Measurements from ENCODE around the gene CDK10. TPM values are rescaled to one million over a fixed set of nuclear protein-coding genes. Genes with fewer than 3 reads are reported as not detected.

CDK10 gene
- total RNA-seq, 2 donors from 2014 or later, result 86.1 to 92.7 TPM

DNA sequence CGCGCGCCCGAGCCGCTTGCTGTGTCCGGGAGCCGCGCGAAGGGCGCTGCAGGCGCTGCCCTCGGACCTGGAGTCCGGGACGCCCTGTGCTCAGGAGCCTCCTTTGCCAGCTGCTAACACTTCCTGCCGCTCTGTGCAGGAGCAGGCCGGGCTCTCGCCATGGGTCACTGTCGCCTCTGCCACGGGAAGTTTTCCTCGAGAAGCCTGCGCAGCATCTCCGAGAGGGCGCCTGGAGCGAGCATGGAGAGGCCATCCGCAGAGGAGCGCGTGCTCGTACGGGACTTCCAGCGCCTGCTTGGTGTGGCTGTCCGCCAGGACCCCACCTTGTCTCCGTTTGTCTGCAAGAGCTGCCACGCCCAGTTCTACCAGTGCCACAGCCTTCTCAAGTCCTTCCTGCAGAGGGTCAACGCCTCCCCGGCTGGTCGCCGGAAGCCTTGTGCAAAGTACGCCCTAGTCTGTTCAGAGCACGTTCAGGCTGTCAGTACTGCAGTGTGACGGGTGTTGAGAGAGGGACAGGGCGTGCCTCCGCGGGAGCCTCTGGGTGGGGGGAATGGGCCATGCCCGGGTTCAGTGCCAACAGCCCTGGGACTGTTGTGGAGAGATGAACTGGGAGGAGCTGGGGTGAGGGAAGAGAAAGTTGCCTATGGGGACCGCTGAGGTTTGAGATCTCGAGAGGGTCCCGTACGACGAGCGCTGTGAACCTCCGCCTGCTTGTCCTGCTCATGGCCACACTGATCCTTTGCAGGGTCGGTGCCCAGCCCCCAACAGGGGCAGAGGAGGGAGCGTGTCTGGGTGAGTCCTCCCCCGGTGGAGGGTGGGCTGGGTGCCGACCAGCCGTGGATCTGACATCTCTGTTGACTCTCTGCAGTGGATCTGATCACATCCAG, 36.1 kb downstream of the CDK10 start:
- ATAC-seq (peak; percentile 67), DNase-seq (peak; percentile 94 to 97)
- intact Hi-C loops (cut with DNase I, micrococcal nuclease), result no loop called here

DNA sequence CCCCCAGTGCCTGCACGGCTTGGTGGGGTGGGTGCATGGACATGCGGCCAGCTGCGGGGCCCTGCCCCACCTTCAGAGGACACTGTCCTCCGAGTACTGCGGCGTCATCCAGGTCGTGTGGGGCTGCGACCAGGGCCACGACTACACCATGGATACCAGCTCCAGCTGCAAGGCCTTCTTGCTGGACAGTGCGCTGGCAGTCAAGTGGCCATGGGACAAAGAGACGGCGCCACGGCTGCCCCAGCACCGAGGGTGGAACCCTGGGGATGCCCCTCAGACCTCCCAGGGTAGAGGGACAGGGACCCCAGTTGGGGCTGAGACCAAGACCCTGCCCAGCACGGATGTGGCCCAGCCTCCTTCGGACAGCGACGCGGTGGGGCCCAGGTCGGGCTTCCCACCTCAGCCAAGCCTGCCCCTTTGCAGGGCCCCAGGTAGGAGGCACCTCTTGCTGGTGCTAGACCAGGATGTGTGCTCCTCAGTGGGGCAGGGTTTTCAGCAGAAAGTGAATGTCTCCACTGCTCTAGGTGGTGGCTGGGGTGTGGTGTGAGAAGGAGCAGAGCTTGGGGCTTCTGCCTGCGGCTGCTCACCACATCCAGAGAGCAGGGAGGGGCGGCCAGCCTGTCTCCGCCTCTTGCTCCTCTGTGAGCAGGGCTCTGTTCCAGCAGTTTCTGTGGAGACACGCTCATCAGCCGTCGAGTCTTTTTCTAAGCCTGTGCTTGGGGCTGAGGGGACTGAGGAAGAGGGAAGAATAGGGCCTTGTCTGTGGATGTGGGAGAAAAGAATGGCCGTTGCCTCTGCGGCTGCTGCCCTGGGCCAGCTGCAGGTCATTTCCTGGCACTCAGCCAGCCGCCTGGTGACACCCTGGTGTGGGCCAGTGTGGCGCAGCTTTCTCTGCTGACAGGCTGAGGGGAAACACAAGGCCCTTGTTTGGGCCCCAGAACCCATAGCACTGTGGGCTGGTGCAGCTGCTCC, 37.1 kb downstream of the CDK10 start:
- DNase-seq (peak in 1 of 2 donors; percentile 37), ATAC-seq (no peak)
- intact Hi-C loops (cut with DNase I, micrococcal nuclease), result no loop called here

GRCh38 chr16:89727406-89728120, 41.1 kb downstream of the CDK10 start:
- intact Hi-C loops (cut with DNase I, micrococcal nuclease), result no loop called here
- no peak for DNase-seq
- no peak for ATAC-seq

DNA sequence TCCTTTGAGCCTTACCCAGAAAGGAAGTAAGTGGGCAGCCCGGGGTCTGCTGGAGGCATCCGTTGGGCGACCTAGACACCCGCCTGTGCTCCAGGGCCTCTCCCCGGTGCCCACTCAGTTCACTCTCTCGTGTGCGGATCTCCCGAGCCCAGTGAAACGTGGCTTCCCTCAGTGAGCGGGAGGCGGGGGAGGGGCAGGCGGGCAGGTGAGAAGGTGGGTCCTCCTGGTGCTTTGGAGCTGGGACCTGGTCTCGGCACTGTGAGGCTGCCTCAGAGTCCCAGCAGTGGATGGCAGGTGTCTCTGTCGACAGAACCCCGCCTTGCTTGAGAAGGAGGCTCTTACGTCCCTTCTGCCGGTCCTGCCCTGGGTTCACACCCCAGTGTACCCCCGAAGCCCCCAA, 42.8 kb downstream of the CDK10 start:
- DNase-seq (no peak), ATAC-seq (no peak)
- intact Hi-C loops (cut with DNase I, micrococcal nuclease), result no loop called here

DNA sequence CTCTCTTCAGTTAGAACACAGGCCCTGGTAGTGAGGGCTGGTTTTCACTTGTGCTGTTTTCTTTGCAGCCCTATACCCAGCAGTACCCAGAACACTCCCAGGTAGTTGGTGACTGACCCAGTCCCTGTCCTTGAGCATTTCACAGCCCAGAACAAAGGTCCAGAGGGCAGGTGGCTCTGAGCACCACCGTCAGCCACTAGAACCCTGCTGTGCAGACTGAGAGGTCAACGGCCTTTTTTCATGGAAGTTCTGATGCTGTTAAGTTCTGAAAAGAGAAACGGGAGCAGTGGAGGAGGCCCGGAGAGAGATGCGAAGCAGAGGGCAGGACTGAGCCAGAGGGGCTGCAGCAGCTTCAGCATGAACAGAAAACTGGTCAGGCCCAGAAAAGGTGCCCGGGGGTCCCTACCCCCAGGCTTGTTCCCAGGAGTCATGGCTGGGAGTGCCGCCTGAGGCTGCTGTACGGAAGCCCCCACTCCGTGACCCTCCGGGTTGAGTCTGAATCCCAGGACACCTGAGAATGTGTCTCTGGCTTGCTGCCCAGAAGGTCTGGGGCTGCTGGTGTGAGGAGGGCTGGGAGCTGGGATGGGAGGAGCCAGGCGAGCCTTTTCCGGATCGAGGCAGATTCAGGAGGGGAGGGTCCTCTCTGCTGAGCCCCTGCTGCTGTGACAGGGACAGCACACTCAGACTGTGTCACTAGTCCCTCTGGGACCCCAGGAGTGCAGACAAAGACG, 43.5 kb downstream of the CDK10 start:
- DNase-seq (no peak), ATAC-seq (no peak)
- intact Hi-C loops (cut with DNase I, micrococcal nuclease), result no loop called here

DNA sequence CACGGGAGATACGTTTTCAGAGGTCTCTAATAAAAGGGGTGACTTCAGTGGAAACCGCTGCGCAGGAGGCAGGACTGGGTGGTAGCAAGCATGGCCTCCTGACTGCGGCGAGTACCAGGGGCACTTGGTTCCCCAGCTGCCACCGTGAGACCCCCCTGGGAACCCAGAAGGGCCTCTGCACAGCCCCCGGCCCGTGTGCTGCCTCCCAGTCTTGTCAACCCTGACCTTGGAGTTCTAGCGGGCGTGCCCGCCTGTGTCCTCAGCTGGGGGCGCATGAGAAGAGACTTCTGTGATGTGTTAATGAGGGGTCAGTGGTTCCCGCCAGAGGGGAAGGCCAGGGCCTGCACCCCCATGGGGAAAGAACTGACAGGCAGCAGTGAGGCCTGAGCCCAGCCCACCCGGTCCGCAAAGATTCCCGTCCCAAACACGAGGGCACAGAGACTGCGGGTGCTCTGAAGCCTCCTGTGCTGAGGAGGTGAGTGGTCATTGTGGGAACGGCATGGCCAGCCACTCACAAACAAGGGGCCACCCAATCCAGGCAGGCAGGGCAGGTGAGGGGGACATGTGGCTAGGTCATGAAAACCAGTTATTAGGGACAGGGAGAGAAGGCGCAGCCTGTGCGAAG, 44.2 kb downstream of the CDK10 start:
- intact Hi-C loops (cut with DNase I, micrococcal nuclease), result no loop called here
- ATAC-seq (no peak), DNase-seq (no peak)

DNA sequence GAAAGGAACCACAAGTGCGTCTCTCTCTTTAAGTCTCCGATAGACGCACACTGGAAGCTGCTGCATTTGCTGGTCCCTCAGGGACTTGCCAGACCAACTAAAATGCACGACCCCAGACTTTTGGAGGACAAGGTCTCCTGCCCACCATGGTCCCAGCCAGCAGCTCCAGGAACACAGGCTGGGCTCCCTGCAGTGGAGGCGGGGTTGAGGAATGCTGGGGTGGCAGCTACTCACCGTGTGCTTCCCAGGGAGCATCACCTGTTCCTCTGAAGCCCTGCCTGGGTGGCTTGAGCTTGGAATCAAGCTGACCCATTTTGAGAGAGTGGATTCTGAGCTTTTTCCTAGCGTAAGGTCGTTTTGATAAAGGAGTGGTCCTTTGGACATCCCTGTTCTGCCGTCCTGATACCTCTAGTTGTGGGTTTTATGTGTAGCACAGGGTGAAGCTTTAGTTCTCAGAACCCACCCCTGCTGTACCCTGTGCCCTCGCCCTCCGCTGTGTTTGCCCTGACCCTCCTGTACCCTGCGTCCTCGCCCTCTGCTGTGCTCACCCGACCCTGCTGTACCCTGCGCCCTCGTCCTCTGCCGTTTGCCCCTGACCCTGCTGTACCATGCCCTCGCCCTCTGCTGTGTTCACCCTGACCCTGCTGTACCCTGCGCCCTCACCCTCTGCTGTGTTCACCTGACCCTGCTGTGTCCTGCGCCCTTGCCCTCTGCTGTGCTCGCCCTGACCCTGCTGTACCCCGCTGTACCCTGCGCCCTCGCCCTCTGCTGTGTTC, 45.8 kb downstream of the CDK10 start:
- ATAC-seq (no peak), DNase-seq (no peak)

DNA sequence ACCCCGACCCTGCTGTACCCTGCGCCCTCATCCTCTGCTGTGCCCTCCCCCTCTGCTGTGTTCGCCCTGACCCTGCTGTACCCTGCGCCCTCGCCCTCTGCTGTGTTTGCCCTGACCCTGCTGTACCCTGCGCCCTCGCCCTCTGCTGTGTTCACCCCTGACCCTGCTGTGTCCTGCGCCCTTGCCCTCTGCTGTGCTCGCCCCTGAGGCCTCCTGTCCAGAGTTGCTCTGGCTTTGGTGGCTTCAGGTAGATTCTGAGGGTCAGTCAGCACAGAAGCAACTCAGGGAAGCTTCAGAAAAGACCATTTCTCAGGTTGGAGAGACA, 46.4 kb downstream of the CDK10 start:
- intact Hi-C loops (cut with DNase I, micrococcal nuclease), result no loop called here
- no peak for DNase-seq
- no peak for ATAC-seq

More for the DNA sequence above, 45.8 kb downstream of the CDK10 start:
- intact Hi-C loops (cut with DNase I, micrococcal nuclease), result no loop called here

DNA sequence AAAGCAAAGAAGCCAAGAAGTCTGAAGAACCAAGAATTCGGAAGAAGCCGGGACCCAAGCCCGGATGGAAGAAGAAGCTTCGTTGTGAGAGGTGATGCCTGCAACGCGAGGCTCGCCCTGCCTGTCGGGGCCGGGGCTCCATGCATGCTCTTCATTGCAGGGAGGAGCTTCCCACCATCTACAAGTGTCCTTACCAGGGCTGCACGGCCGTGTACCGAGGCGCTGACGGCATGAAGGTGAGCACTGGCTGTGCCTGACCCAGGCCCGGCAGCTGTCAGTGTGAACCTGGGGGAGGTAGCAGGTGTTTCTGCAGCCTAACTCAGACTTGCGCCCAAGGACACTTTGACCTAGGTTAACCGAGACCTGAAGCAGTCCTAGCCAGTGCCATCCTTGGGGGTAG, 46.8 kb downstream of the CDK10 start:
- intact Hi-C loops (cut with DNase I, micrococcal nuclease), result no loop called here
- DNase-seq, result no peak
- ATAC-seq, result no peak

DNA sequence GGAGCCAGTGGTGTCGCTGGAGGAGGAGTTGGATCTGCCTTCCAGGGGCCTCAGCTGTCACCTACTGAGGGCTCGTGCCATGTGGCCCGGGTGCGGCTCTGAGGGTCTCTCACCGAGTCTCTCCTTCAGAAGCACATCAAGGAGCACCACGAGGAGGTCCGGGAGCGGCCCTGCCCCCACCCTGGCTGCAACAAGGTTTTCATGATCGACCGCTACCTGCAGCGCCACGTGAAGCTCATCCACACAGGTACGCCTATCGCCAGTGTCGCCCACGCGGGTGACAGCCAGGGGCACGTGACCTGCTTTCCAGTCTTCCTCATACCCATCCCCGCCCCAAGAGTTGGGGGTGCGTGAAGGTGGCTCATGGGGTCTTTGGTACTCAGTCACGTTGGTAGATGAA, 47.3 kb downstream of the CDK10 start:
- ATAC-seq (no peak), DNase-seq (no peak)
- intact Hi-C loops (cut with DNase I, micrococcal nuclease), result no loop called here

DNA sequence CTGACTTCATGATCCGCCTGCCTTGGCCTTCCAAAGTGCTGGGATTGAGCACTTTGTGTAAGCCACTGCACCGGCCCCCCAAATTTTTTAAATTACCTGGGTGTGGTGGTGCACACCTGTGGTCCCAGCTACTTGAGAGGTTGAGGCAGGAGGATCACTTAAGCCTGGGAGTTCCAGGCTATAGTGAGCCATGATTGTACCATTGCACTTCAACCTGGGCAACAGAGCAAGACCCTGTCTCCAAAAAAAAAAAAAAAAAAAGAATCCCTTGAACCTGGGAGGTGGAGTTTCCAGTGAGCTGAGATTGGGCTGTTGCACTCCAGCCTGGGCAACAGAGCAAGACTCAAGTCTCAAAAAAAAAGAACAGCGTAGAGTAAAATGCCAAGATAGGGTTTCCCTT, 50.1 kb downstream of the CDK10 start:
- intact Hi-C loops (cut with DNase I, micrococcal nuclease), result no loop called here
- ATAC-seq, result no peak
- no peak for DNase-seq

- no peak for DNase-seq
- intact Hi-C loops (cut with DNase I, micrococcal nuclease), result no loop called here
- no peak for ATAC-seq
These were observed 51.0 kb downstream of the CDK10 start for GRCh38 chr16:89737341-89738071.

GRCh38 chr16:89738072-89738377, 51.5 kb downstream of the CDK10 start:
- ATAC-seq, result no peak
- no peak for DNase-seq
- intact Hi-C loops (cut with DNase I, micrococcal nuclease), result no loop called here

GRCh38 chr16:89738538-89739317, 52.2 kb downstream of the CDK10 start:
- no peak for ATAC-seq
- intact Hi-C loops (cut with DNase I, micrococcal nuclease), result no loop called here
- no peak for DNase-seq

DNA sequence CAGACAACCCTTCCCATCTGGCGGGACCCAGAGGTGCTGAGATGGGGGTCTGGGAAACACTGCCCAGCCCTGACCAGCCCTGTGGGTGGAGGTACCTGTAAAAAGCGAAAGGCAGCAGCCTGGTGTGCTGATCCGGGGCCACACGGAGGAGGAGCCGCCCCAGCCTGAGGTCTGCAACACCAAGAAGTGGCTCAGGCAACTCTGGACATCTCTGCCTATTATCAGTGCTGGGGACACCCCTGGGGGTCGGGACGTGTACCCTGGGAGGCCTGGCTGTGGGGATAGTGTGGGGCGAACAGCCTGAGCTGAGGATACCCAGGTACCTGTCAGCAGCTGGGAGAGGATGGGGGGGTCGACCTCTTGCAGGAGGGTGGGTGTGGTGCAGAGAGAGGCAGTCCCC, 52.9 kb downstream of the CDK10 start:
- ATAC-seq (no peak), DNase-seq (no peak)
- intact Hi-C loops (cut with DNase I, micrococcal nuclease), result no loop called here

DNA sequence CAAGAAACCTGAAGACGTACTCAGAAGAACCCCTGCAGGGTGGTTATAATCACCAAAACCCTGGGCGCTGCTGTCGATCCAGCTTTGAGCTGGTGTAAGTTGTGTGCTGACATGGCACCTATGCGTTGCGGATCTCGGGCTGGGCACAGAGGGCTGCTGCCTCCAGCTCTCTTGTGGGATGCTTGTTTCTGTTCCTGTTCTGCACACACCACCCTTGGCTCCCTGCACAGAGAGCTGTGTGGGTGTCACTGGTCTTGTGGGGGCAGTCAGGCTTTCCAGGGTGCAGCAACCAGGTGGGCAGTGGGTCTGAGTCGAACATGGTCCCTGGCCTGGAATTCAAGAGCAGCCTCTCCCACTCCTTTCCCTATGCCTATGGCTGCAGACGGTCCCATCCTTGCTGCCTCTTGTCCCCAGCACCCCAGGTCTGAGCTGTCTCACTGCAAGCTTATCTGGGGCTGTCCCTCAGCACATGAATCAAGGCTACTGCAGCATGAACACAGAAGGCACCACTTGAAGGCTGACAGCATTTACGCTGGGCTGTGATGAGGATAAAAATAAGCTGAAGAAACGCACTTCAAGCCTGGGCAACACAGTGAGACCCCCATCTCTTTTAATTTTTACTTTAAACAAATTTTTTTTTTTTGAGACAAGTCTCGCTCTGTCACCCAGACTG, 55.0 kb downstream of the CDK10 start:
- ATAC-seq, result peak; percentile 25

More for the DNA sequence above, 55.0 kb downstream of the CDK10 start:
- no peak for DNase-seq
- intact Hi-C loops (cut with DNase I, micrococcal nuclease), result no loop called here

All from left colon (tissue), 2 donors.